ENCODE measurements around the gene EYA3.

- TF ChIP-seq POLR2A (IDR thresholded peaks at IDR 0.05), result no peak
- no peak for TF ChIP-seq CTCF (IDR thresholded peaks at IDR 0.05)
These were observed 125.0 kb downstream of the EYA3 start for GRCh38 chr1:27963393-27963792.
